ENCODE measurements around the gene HGFAC.

HGFAC gene

GRCh38 chr4:3404546-3404945 lies 37.2 kb upstream of the HGFAC start:
- Histone ChIP-seq H3K9me2 (replicated peaks; ENCODE audit: control insufficient read depth, low read length) (no peaks in the 10 kb centered on the region), H3K4me1 (ENCODE audit: control insufficient read depth, low read length) (peaks cover 6% of the 10 kb centered on the region), H3K4me3 (ENCODE audit: low read length) (no peak overlapping the region), H3K27ac (ENCODE audit: low read depth, low read length) (no peak overlapping the region), H3K79me2 (ENCODE audit: control insufficient read depth, low read length) (no peaks in the 10 kb centered on the region), H4K20me1 (ENCODE audit: control insufficient read depth, insufficient read depth, low read depth, low read length) (no peaks in the 10 kb centered on the region), H3K4me2 (ENCODE audit: low read length) (no peak overlapping the region), H3K27me3 (ENCODE audit: control insufficient read depth, low read length) (no peaks in the 10 kb centered on the region), H3K9me3 (ENCODE audit: control insufficient read depth, insufficient read depth, low read length) (no peaks in the 10 kb centered on the region), H3F3A (ENCODE audit: control insufficient read depth, insufficient read depth) (no peaks in the 10 kb centered on the region), H3K36me3 (ENCODE audit: control insufficient read depth, low read length) (no peaks in the 10 kb centered on the region)
- TF ChIP-seq EZH2phosphoT487 (IDR thresholded peaks at IDR 0.05; ENCODE audit: borderline replicate concordance, low read length), result no peak
- TF ChIP-seq, protein P1, sequence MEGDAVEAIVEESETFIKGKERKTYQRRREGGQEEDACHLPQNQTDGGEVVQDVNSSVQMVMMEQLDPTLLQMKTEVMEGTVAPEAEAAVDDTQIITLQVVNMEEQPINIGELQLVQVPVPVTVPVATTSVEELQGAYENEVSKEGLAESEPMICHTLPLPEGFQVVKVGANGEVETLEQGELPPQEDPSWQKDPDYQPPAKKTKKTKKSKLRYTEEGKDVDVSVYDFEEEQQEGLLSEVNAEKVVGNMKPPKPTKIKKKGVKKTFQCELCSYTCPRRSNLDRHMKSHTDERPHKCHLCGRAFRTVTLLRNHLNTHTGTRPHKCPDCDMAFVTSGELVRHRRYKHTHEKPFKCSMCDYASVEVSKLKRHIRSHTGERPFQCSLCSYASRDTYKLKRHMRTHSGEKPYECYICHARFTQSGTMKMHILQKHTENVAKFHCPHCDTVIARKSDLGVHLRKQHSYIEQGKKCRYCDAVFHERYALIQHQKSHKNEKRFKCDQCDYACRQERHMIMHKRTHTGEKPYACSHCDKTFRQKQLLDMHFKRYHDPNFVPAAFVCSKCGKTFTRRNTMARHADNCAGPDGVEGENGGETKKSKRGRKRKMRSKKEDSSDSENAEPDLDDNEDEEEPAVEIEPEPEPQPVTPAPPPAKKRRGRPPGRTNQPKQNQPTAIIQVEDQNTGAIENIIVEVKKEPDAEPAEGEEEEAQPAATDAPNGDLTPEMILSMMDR (IDR thresholded peaks at IDR 0.05; ENCODE audit: low read depth, low read length, poor library complexity, severe bottlenecking), result no peak

- Histone ChIP-seq H3F3A (ENCODE audit: control insufficient read depth, insufficient read depth) (no peaks in the 10 kb centered on the region), H3K9me2 (replicated peaks; ENCODE audit: control insufficient read depth, low read length) (no peaks in the 10 kb centered on the region), H3K79me2 (ENCODE audit: control insufficient read depth, low read length) (no peaks in the 10 kb centered on the region), H3K4me2 (ENCODE audit: low read length) (no peak overlapping the region), H3K9me3 (ENCODE audit: control insufficient read depth, insufficient read depth, low read length) (no peaks in the 10 kb centered on the region), H3K4me3 (ENCODE audit: low read length) (no peak overlapping the region), H3K4me1 (ENCODE audit: control insufficient read depth, low read length) (no peaks in the 10 kb centered on the region; the same call in 1 of the 2 replicates), H3K36me3 (ENCODE audit: control insufficient read depth, low read length) (no peaks in the 10 kb centered on the region), H4K20me1 (ENCODE audit: control insufficient read depth, insufficient read depth, low read depth, low read length) (no peaks in the 10 kb centered on the region), H3K27ac (ENCODE audit: low read depth, low read length) (no peak overlapping the region), H3K27me3 (ENCODE audit: control insufficient read depth, low read length) (no peaks in the 10 kb centered on the region)
- no peak for TF ChIP-seq EZH2phosphoT487 (IDR thresholded peaks at IDR 0.05; ENCODE audit: borderline replicate concordance, low read length)
- TF ChIP-seq, protein P1 (IDR thresholded peaks at IDR 0.05; ENCODE audit: low read depth, low read length, poor library complexity, severe bottlenecking), result no peak
These were observed 36.6 kb upstream of the HGFAC start for GRCh38 chr4:3405176-3405575.

- H3F3A ChIP-seq (ENCODE audit: control insufficient read depth, insufficient read depth), result no peaks in the 10 kb centered on the region
- H3K4me1 ChIP-seq (ENCODE audit: control insufficient read depth, low read length), result no peaks in the 10 kb centered on the region
- H3K4me3 ChIP-seq (ENCODE audit: low read length), result no peak overlapping the region
- H3K79me2 ChIP-seq (ENCODE audit: control insufficient read depth, low read length), result no peaks in the 10 kb centered on the region
- H4K20me1 ChIP-seq (ENCODE audit: control insufficient read depth, insufficient read depth, low read depth, low read length), result no peaks in the 10 kb centered on the region
- H3K27me3 ChIP-seq (ENCODE audit: control insufficient read depth, low read length), result no peaks in the 10 kb centered on the region
- H3K27ac ChIP-seq (ENCODE audit: low read depth, low read length), result no peak overlapping the region
- H3K4me2 ChIP-seq (ENCODE audit: low read length), result no peak overlapping the region
- no peaks in the 10 kb centered on the region for H3K36me3 ChIP-seq (ENCODE audit: control insufficient read depth, low read length)
- H3K9me3 ChIP-seq (ENCODE audit: control insufficient read depth, insufficient read depth, low read length), result no peaks in the 10 kb centered on the region
- TF ChIP-seq, protein P1 (IDR thresholded peaks at IDR 0.05; ENCODE audit: low read depth, low read length, poor library complexity, severe bottlenecking), result no peak
- TF ChIP-seq EZH2phosphoT487 (IDR thresholded peaks at IDR 0.05; ENCODE audit: borderline replicate concordance, low read length), result no peak
- H3K9me2 ChIP-seq (replicated peaks; ENCODE audit: control insufficient read depth, low read length), result no peaks in the 10 kb centered on the region
These were observed 35.7 kb upstream of the HGFAC start for GRCh38 chr4:3406021-3406420.

DNA sequence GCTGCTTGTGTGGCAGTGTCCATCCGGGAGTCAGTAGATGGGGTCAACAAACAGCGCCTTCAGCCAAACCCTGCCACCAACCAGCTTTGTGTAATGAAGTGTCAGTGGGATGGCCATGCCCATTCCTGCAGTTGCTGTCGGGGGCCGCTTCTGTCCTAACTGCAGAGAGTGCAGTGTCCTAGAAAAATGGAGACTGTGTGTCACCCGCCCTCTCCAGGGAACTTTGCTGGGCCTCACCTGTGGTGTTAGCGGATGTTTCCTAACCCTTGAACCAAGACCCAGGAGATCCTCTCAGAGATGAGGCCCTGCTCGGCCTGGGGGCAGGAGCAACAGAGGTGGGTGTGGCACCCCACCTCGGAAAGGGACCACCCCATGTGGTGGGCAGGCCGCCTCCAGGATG lies 35.3 kb upstream of the HGFAC start:
- no peak overlapping the region for H3K27ac ChIP-seq (ENCODE audit: low read depth, low read length)
- H4K20me1 ChIP-seq (ENCODE audit: control insufficient read depth, insufficient read depth, low read depth, low read length), result no peaks in the 10 kb centered on the region
- H3K9me2 ChIP-seq (replicated peaks; ENCODE audit: control insufficient read depth, low read length), result no peaks in the 10 kb centered on the region
- no peaks in the 10 kb centered on the region for H3K36me3 ChIP-seq (ENCODE audit: control insufficient read depth, low read length)
- TF ChIP-seq EZH2phosphoT487 (IDR thresholded peaks at IDR 0.05; ENCODE audit: borderline replicate concordance, low read length), result no peak
- TF ChIP-seq, protein P1 (IDR thresholded peaks at IDR 0.05; ENCODE audit: low read depth, low read length, poor library complexity, severe bottlenecking), result no peak
- H3K4me2 ChIP-seq (ENCODE audit: low read length), result no peak overlapping the region
- H3K9me3 ChIP-seq (ENCODE audit: control insufficient read depth, insufficient read depth, low read length), result no peaks in the 10 kb centered on the region
- no peaks in the 10 kb centered on the region for H3K4me1 ChIP-seq (ENCODE audit: control insufficient read depth, low read length)
- H3K4me3 ChIP-seq (ENCODE audit: low read length), result no peak overlapping the region
- H3K27me3 ChIP-seq (ENCODE audit: control insufficient read depth, low read length), result no peaks in the 10 kb centered on the region
- no peaks in the 10 kb centered on the region for H3F3A ChIP-seq (ENCODE audit: control insufficient read depth, insufficient read depth)
- no peaks in the 10 kb centered on the region for H3K79me2 ChIP-seq (ENCODE audit: control insufficient read depth, low read length)
